ENCODE results near the gene SCN4A. TPM values are rescaled to one million over a fixed set of nuclear protein-coding genes. Genes with fewer than 3 reads are reported as not detected.

SCN4A gene
- polyA plus RNA-seq, result not detected in 2 replicates
- not detected in 2 replicates for polyA minus RNA-seq

GRCh38 chr17:63972796-63973195 lies at the start of gene SCN4A:
Gene SCN4A (minus strand): TSS chr17:63972918. CDS start chr17:63972841, 77 bp downstream.
- no peaks in the 10 kb centered on the region for H3K9me3 ChIP-seq (ENCODE audit: low read length)
- no peak within 1 kb of the TSS for H3K27ac ChIP-seq (ENCODE audit: low read length)
- H2AFZ ChIP-seq (ENCODE audit: low read depth, low read length), result no peak within 1 kb of the TSS
- no peak within 1 kb of the TSS for H3K4me2 ChIP-seq (ENCODE audit: low read length)
- no peaks in the 10 kb centered on the region for H3K36me3 ChIP-seq (ENCODE audit: insufficient read depth, low read length)
- no peaks in the 10 kb centered on the region for H3K79me2 ChIP-seq (replicated peaks; ENCODE audit: insufficient read depth, low read length)
- TF ChIP-seq POLR2AphosphoS5 (IDR thresholded peaks at IDR 0.05), result no peak
- TF ChIP-seq, protein P1, sequence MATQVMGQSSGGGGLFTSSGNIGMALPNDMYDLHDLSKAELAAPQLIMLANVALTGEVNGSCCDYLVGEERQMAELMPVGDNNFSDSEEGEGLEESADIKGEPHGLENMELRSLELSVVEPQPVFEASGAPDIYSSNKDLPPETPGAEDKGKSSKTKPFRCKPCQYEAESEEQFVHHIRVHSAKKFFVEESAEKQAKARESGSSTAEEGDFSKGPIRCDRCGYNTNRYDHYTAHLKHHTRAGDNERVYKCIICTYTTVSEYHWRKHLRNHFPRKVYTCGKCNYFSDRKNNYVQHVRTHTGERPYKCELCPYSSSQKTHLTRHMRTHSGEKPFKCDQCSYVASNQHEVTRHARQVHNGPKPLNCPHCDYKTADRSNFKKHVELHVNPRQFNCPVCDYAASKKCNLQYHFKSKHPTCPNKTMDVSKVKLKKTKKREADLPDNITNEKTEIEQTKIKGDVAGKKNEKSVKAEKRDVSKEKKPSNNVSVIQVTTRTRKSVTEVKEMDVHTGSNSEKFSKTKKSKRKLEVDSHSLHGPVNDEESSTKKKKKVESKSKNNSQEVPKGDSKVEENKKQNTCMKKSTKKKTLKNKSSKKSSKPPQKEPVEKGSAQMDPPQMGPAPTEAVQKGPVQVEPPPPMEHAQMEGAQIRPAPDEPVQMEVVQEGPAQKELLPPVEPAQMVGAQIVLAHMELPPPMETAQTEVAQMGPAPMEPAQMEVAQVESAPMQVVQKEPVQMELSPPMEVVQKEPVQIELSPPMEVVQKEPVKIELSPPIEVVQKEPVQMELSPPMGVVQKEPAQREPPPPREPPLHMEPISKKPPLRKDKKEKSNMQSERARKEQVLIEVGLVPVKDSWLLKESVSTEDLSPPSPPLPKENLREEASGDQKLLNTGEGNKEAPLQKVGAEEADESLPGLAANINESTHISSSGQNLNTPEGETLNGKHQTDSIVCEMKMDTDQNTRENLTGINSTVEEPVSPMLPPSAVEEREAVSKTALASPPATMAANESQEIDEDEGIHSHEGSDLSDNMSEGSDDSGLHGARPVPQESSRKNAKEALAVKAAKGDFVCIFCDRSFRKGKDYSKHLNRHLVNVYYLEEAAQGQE (IDR thresholded peaks at IDR 0.05; ENCODE audit: borderline replicate concordance), result no peak
- no peak for TF ChIP-seq CTCF (IDR thresholded peaks at IDR 0.05; ENCODE audit: poor library complexity, severe bottlenecking)
- TF ChIP-seq MXI1 (conservative IDR thresholded peaks at IDR 0.05; ENCODE audit: poor library complexity, severe bottlenecking), result no peak
- TF ChIP-seq TAF1 (IDR thresholded peaks at IDR 0.05; ENCODE audit: low read depth), result no peak
- TF ChIP-seq EZH2 (IDR thresholded peaks at IDR 0.05; ENCODE audit: borderline replicate concordance, insufficient read depth, low read length, poor library complexity, severe bottlenecking), result no peak
- no peaks in the 10 kb centered on the region for H4K20me1 ChIP-seq (ENCODE audit: insufficient read depth)
- no peak within 1 kb of the TSS for H3K4me3 ChIP-seq (ENCODE audit: low read length)
- no peaks in the 10 kb centered on the region for H3K9me2 ChIP-seq (ENCODE audit: insufficient read depth, low read length)
- H3K27me3 ChIP-seq (ENCODE audit: insufficient read depth, low read depth, low read length), result no peaks in the 10 kb centered on the region
- no peak within 1 kb of the TSS for H3K9ac ChIP-seq (ENCODE audit: low read length)
- H3F3A ChIP-seq (ENCODE audit: insufficient read depth, low read length, poor library complexity, severe bottlenecking), result no peaks in the 10 kb centered on the region

GRCh38 chr17:64020056-64020766 lies 47.5 kb upstream of the SCN4A start, which contains the start of gene ICAM2:
Gene ICAM2 (minus strand): TSS chr17:64020633. CDS start chr17:64006691, 13,942 bp downstream.
- Histone ChIP-seq H3K9ac (ENCODE audit: low read length) (no peak within 1 kb of the TSS), H3K27ac (ENCODE audit: low read length) (no peak within 1 kb of the TSS)

More at GRCh38 chr17:64020056-64020766, 47.5 kb upstream of the SCN4A start, which contains the start of gene ICAM2:
- no peaks in the 10 kb centered on the region for H3F3A ChIP-seq (ENCODE audit: insufficient read depth, low read length, poor library complexity, severe bottlenecking)
- no peak within 1 kb of the TSS for H3K4me2 ChIP-seq (ENCODE audit: low read length)
- no peaks in the 10 kb centered on the region for H3K79me2 ChIP-seq (replicated peaks; ENCODE audit: insufficient read depth, low read length)
- no peaks in the 10 kb centered on the region for H4K20me1 ChIP-seq (ENCODE audit: insufficient read depth)
- no peak within 1 kb of the TSS for H3K4me3 ChIP-seq (ENCODE audit: low read length)
- H3K9me3 ChIP-seq (ENCODE audit: low read length), result no peaks in the 10 kb centered on the region
- H2AFZ ChIP-seq (ENCODE audit: low read depth, low read length), result no peak within 1 kb of the TSS
- no peaks in the 10 kb centered on the region for H3K36me3 ChIP-seq (ENCODE audit: insufficient read depth, low read length)
- H3K9me2 ChIP-seq (ENCODE audit: insufficient read depth, low read length), result no peaks in the 10 kb centered on the region
- no peak for TF ChIP-seq RAD21 (conservative IDR thresholded peaks at IDR 0.05)
- no peak for TF ChIP-seq TAF1 (IDR thresholded peaks at IDR 0.05; ENCODE audit: low read depth)
- TF ChIP-seq SMC3 (conservative IDR thresholded peaks at IDR 0.05; ENCODE audit: poor library complexity), result no peak
- TF ChIP-seq POLR2AphosphoS5 (IDR thresholded peaks at IDR 0.05), result no peak
- TF ChIP-seq EP300 (conservative IDR thresholded peaks at IDR 0.05; ENCODE audit: poor library complexity, severe bottlenecking), result no peak
- no peak for TF ChIP-seq EZH2 (IDR thresholded peaks at IDR 0.05; ENCODE audit: borderline replicate concordance, insufficient read depth, low read length, poor library complexity, severe bottlenecking)
- TF ChIP-seq CTCF (IDR thresholded peaks at IDR 0.05; ENCODE audit: poor library complexity, severe bottlenecking), result no peak
- TF ChIP-seq MXI1 (conservative IDR thresholded peaks at IDR 0.05; ENCODE audit: poor library complexity, severe bottlenecking), result no peak
- TF ChIP-seq, protein P1 (IDR thresholded peaks at IDR 0.05; ENCODE audit: borderline replicate concordance), result no peak
- H3K27me3 ChIP-seq (ENCODE audit: insufficient read depth, low read depth, low read length), result no peaks in the 10 kb centered on the region

All from neural cell (in vitro differentiated cells).